Body of pancreas (tissue), 4 donors: ENCODE data around the gene ZNF441.

Experiments
- CTCF ChIP-seq, 7 experiments: fragments of 450-650 bp in 4 of 7; fragments of 200-600 bp in 3 of 7; sonication (generic) in 3 of 7; IDR thresholded peaks; one replicate each; pipeline ENCODE4 v1.5.1; 2016 to 2019; ENCODE audit warnings: antibody characterized with exemption in 7 of 7
- POLR2A ChIP-seq, 3 donors: fragments of 450-650 bp; IDR thresholded peaks; one replicate each; pipeline ENCODE4 v1.6.1; 2016; ENCODE audit warnings: antibody characterized with exemption in 3 of 3, mild to moderate bottlenecking in 2 of 3

GRCh38 chr19:11752244-11752736, 14.5 kb upstream of the ZNF441 start:
- TF ChIP-seq POLR2A (IDR thresholded peaks at IDR 0.05) (no peak), CTCF (IDR thresholded peaks at IDR 0.05) (no peak)
